Suprapubic skin (tissue), 4 donors: ENCODE data around the gene LIMS2. TPM values are rescaled to one million over a fixed set of nuclear protein-coding genes. Genes with fewer than 3 reads are reported as not detected.

ENCODE experiments used
- DNase-seq, 2 donors: peaks; one replicate each; pipeline ENCODE4 v3.0.0-alpha.2; 2019; ENCODE audit warnings: low spot score in 2 of 2
- H3K27ac ChIP-seq: fragments of 200-600 bp; sonication (generic); one replicate; pipeline ENCODE4 v1.5.1; 2019
- H3K27me3 ChIP-seq: fragments of 200-600 bp; sonication (generic); one replicate; pipeline ENCODE4 v1.5.1; 2019
- H3K36me3 ChIP-seq: fragments of 200-600 bp; sonication (generic); one replicate; pipeline ENCODE4 v1.5.1; 2019
- H3K4me1 ChIP-seq: fragments of 200-600 bp; sonication (generic); one replicate; pipeline ENCODE4 v1.5.1; 2019
- H3K4me3 ChIP-seq: fragments of 200-600 bp; sonication (generic); one replicate; pipeline ENCODE4 v1.5.1; 2019; ENCODE audit warnings: mild to moderate bottlenecking
- H3K9me3 ChIP-seq: fragments of 200-600 bp; sonication (generic); one replicate; pipeline ENCODE4 v1.5.1; 2019
- EP300 ChIP-seq: sonication (generic); formaldehyde crosslinking; IDR thresholded peaks from one replicate; pipeline ENCODE4 v1.6.1; 2017; ENCODE audit warnings: antibody characterized with exemption
- POLR2A ChIP-seq, 2 donors: fragments of 450-650 bp; IDR thresholded peaks; one replicate each; pipeline ENCODE4 v1.6.1; 2017; ENCODE audit warnings: antibody characterized with exemption in 2 of 2, mild to moderate bottlenecking in 2 of 2, moderate library complexity in 2 of 2
- POLR2AphosphoS5 ChIP-seq, 3 donors: sonication (generic); formaldehyde crosslinking; IDR thresholded peaks; one replicate each; pipeline ENCODE4 v1.6.1; 2017; ENCODE audit warnings: antibody characterized with exemption in 3 of 3
- WGBS: methylation state at CpG from one replicate; pipeline ENCODE4 v1.1.5; 2018; 5-methylcytosine and 5-hydroxymethylcytosine counted together
- total RNA-seq, 4 donors: library from RNA; depleted of rRNA; stranded (reverse); fragments of >200 nt; gene quantifications; one replicate each; pipeline ENCODE4 v1.1.0, GENCODE V29; 2016
- TF ChIP-seq, protein P1 (sequence below), 2 donors: fragments of 200-600 bp in 1 of 2; fragments of 450-650 bp in 1 of 2; sonication (generic) in 1 of 2; IDR thresholded peaks; one replicate each; pipeline ENCODE4 v1.5.1; 2016 to 2019; ENCODE audit warnings: antibody characterized with exemption in 2 of 2, mild to moderate bottlenecking in 1 of 2, moderate library complexity in 1 of 2

Gene LIMS2
- total RNA-seq, 4 donors from 2014 or later = 9.2 to 40.0 (median 15.4) TPM

DNA sequence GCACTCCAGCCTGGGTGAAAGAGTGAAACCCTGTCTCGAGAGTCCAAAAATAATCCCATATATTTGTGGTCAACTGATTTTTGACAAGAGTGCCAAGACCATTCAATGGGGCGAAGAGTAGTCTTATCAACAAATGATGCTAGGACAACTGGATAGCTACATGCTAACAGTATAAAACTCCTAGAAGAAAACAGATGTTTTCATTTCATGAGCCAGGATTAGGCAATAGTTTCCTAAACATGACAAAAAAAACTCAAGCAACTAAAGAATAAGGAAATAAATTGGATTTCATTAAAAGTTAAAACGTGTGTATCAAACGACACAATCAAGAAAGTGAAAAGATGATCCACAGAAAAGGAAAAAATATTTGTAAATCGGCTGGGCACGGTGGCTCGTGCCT lies 6.3 kb downstream of the LIMS2 start:
- 64% methylated on average over 7 of the region's 7 CpGs for WGBS
- DNase-seq = no peak
- H3K4me1 ChIP-seq = peaks cover 33% of the 10 kb centered on the region
- H3K36me3 ChIP-seq = no peaks in the 10 kb centered on the region
- no peak overlapping the region for H3K27ac ChIP-seq
- peaks cover 6% of the 10 kb centered on the region for H3K27me3 ChIP-seq
- no peaks in the 10 kb centered on the region for H3K9me3 ChIP-seq
- H3K4me3 ChIP-seq = no peak overlapping the region
- TF ChIP-seq EP300 = no peak
- TF ChIP-seq POLR2A (IDR thresholded peaks at IDR 0.05) = no peak
- no peak for TF ChIP-seq POLR2AphosphoS5 (IDR thresholded peaks at IDR 0.05)
- TF ChIP-seq, protein P1, sequence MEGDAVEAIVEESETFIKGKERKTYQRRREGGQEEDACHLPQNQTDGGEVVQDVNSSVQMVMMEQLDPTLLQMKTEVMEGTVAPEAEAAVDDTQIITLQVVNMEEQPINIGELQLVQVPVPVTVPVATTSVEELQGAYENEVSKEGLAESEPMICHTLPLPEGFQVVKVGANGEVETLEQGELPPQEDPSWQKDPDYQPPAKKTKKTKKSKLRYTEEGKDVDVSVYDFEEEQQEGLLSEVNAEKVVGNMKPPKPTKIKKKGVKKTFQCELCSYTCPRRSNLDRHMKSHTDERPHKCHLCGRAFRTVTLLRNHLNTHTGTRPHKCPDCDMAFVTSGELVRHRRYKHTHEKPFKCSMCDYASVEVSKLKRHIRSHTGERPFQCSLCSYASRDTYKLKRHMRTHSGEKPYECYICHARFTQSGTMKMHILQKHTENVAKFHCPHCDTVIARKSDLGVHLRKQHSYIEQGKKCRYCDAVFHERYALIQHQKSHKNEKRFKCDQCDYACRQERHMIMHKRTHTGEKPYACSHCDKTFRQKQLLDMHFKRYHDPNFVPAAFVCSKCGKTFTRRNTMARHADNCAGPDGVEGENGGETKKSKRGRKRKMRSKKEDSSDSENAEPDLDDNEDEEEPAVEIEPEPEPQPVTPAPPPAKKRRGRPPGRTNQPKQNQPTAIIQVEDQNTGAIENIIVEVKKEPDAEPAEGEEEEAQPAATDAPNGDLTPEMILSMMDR (IDR thresholded peaks at IDR 0.05) = no peak

DNA sequence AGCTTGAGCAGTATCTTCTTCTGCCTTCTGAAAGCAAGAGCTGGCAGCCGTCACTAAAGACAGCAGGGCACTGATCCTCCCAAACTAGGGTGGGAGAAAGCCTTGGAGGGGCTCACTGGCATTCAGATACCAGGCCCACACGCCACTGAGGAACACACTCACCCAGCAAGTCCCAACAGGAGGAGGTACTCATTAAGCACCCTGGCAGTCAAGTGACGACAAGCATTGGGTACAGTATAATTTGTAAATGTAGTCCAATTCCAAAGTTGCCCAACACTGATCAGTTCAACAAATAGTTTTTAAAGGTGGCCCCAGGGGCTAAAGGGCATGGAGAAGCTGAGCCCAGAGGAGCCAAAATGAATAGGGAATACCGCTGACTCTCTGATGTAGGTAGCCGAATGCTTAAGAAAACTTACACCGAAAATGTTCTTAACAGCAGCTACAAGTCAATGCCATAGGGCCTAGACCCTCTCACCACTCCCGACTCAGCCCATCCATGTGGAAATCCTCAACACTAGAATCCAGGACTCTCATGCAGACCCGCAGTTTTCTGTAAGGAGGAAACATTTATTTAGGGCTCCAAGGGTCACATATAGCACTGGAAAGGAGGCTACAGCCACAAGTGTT lies 9.9 kb downstream of the LIMS2 start:
- H3K27me3 ChIP-seq = peaks cover 6% of the 10 kb centered on the region
- H3K4me3 ChIP-seq = peak overlapping the region; percentile 39
- no peaks in the 10 kb centered on the region for H3K36me3 ChIP-seq
- peaks cover 46% of the 10 kb centered on the region for H3K4me1 ChIP-seq
- 78% methylated on average over 8 of the region's 8 CpGs for WGBS
- H3K27ac ChIP-seq = no peak overlapping the region
- no peaks in the 10 kb centered on the region for H3K9me3 ChIP-seq
- TF ChIP-seq POLR2A (IDR thresholded peaks at IDR 0.05) (no peak), POLR2AphosphoS5 (IDR thresholded peaks at IDR 0.05) (no peak), EP300 (no peak)
- TF ChIP-seq, protein P1 (IDR thresholded peaks at IDR 0.05) = no peak
- peak in 1 of 2 donors; percentile 35 for DNase-seq

- Histone ChIP-seq H3K36me3 (no peaks in the 10 kb centered on the region), H3K9me3 (no peaks in the 10 kb centered on the region), H3K4me1 (peaks cover 46% of the 10 kb centered on the region), H3K27me3 (peaks cover 6% of the 10 kb centered on the region), H3K27ac (peak overlapping the region; percentile 73), H3K4me3 (peak overlapping the region; percentile 39)
- no peak for DNase-seq
- 96% methylated on average over 6 of the region's 6 CpGs for WGBS
- TF ChIP-seq POLR2AphosphoS5 (IDR thresholded peaks at IDR 0.05) (no peak), EP300 (no peak), POLR2A (IDR thresholded peaks at IDR 0.05) (no peak)
- TF ChIP-seq, protein P1 (IDR thresholded peaks at IDR 0.05) = no peak
Observed at GRCh38 chr2:127664895-127665225, 10.5 kb downstream of the LIMS2 start.

DNA sequence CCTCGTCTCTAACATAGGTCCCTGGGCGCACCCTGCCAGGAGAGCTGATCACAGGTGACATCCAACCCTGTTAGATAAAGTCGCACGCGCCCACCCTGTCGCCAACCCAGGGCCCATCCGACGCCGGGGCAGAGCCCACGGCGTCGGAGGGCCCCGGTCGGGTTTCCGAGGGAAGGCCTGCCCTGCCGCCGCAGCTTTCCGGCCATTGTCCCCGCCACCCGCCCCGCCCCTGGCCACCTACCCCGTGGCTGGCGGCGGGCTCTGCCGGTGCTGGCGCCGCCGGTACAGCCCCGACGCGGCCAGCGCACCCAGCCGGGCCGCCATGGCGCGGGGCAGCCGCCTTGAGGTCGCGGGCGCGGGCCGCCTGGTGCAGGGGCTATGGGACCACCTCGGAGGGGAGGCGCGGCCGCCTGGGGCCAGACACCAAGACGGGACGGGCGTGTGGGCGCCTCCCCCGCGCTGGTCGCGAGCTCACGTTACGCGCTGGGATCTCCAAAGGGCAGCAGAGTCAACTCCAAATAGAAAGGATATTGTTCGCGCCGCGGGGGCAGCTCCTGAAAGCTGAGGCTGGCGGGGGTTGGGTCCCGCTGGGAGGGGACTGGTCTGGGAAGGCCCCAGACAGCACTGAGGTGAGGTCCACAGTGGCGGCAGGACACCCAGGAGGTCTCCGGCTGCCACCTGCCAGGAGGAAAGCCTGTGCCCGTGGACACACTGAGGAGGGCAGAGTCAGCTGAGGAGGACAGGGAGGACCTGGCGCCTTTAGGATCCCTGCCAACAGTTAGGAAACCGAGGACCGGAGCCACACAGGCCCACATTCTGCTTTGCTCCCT lies 11.1 kb downstream of the LIMS2 start:
- Histone ChIP-seq H3K4me3 (peak overlapping the region; percentile 39), H3K27me3 (peaks cover 6% of the 10 kb centered on the region), H3K9me3 (no peaks in the 10 kb centered on the region), H3K36me3 (no peaks in the 10 kb centered on the region), H3K4me1 (peaks cover 52% of the 10 kb centered on the region), H3K27ac (peak overlapping the region; percentile 73)
- TF ChIP-seq POLR2A (IDR thresholded peaks at IDR 0.05) = no peak
- TF ChIP-seq EP300 = no peak
- TF ChIP-seq, protein P1 (IDR thresholded peaks at IDR 0.05) = no peak
- no peak for TF ChIP-seq POLR2AphosphoS5 (IDR thresholded peaks at IDR 0.05)
- WGBS = 57% methylated on average over 8 of the region's 69 CpGs
- DNase-seq = peak; percentile 66 to 80

- Histone ChIP-seq H3K27me3 (peaks cover 6% of the 10 kb centered on the region), H3K27ac (peak overlapping the region; percentile 73), H3K4me3 (peak overlapping the region; percentile 39), H3K4me1 (peaks cover 54% of the 10 kb centered on the region), H3K9me3 (no peaks in the 10 kb centered on the region), H3K36me3 (no peaks in the 10 kb centered on the region)
- TF ChIP-seq, protein P1 (IDR thresholded peaks at IDR 0.05) = no peak
- TF ChIP-seq POLR2AphosphoS5 (IDR thresholded peaks at IDR 0.05) (no peak), POLR2A (IDR thresholded peaks at IDR 0.05) (no peak), EP300 (no peak)
- DNase-seq = peak in 1 of 2 donors; percentile 47
- 83% methylated on average over 5 of the region's 6 CpGs for WGBS
Observed at GRCh38 chr2:127663566-127664064, 11.7 kb downstream of the LIMS2 start.
